Left renal pelvis (tissue), 4 donors: ENCODE results near the gene PPM1F. TPM values are rescaled to one million over a fixed set of nuclear protein-coding genes. Genes with fewer than 3 reads are reported as not detected.

Source experiments
- DNase-seq, 4 donors: peaks; one replicate each; pipeline ENCODE4 v3.0.0-alpha.2; 2013; ENCODE audit warnings: low read depth in 4 of 4, low spot score in 3 of 4
- polyA plus RNA-seq, 4 donors: library from polyadenylated mRNA; unstranded; fragments of 120-200 nt; gene quantifications; one replicate each; pipeline ENCODE4 v1.2.1, GENCODE V29; 2013; ENCODE audit not compliant: insufficient read length in 4 of 4

Gene PPM1F
- polyA plus RNA-seq, 4 donors = 30.5 to 45.6 (median 32.8) TPM

DNA sequence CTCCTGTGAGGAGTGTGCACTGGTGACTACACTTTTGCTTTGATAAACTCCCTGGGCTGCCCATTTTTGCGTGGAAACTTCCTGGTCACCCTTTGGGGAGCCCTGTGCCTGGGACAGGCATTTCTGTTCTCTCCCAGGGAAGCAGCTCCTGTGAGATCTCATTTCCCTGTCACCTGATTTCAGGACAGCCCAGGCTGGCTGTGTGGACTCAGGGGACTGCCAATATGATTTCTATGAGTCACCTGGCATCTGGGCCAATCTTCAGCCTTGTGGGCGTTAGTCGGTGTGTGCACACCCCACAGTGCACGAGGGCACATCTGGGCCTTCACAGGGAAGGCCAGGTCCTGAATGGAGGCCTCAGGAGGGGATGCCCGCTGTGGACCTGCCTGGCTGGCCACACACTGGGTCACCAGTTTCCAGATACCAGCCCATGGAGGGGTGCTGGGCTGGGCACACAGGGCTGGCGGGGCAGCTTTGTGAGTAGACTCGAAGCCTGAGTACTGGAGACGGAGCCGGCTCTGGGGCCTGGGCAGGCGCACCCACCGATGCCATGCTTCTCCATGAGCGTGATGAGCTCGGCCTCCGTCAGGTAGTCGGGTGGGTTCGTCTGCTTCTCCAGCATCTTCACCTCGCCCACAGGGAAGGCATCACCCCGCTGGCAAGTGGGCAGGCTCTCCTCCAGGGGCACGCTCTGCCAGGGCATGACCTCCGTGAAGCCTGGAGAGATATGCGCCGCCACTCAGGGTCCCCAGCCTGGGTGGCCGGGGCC, 9.4 kb upstream of the PPM1F start:
- DNase-seq = no peak

DNA sequence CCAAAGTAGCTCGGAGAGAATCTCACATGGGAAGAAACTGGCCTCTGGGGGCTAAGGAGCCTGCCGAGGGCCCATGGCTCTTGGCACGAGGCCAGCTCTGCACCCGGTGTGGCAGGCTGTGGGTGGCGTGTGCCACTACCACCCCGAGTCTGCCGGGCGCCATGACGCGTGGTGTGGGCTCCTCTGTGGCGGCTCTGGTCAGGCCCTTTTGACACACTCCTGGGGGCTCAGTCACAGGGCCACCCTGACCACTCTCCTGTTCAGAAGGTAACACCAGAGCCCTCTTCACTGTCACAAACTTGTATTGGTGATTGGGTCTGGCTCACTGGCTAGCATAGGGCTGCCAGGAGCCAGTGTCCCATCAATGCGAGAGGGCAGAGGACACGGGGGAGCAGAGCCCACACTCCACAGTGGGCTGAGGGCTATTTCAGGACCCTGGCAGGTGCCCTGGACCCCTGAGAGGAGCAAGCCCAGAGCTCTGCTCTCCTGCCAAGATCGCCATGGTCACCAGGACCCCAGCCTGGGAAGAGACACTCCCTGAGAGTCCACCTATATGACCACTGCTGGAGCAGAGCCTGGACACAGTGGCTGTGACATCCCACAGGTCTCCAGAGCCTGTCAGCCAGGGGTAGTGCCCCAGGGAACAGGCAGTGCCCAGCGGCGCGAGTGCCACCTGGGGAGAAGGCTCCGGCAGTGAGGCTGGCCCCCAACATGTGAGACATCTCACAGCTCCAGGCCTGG, 8.6 kb upstream of the PPM1F start:
- no peak for DNase-seq

DNA sequence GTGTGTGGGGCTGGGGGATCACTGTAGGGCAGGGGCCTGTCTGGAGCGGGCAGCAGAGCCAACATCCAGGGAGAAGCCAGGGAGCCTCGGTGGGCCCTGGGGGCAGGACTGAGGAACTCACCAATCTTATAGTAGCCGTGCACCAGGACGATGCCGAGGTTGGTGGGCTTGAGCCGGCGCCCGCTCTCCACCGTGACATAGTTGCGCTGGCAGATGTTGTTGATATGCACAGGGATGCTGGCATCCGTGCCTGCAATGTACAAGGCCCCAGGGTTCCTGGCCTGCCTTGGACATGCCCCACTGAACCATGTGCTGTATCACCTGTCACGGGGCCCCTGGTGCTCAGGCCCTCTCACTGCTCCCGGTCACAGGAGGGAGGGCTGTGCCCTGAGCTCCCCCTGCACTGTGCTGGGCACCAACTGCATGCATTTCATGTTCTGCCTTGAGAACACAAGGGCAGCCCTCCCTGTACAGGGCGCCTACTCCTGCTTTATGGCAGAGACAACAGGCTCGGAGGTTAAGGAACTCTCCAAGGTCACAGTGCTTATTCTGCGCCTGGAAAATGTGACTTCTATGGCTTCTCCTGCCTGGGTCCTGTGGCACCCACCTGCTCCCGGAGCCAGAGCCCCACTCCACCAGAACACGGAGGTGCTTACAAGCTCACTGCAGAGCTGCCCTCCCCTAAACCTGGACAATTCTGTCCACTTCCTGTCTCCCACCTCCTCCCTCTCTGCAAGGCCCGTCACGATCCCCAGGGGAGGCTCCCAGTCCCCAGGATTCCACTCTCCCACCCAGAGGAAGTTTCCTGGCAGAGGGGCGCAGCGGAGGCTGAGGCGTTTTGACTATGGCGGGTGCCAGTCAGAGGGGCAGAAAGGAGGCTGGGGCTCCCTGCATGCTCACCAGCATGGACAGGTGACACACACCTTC, 7.8 kb upstream of the PPM1F start:
- DNase-seq = no peak

DNA sequence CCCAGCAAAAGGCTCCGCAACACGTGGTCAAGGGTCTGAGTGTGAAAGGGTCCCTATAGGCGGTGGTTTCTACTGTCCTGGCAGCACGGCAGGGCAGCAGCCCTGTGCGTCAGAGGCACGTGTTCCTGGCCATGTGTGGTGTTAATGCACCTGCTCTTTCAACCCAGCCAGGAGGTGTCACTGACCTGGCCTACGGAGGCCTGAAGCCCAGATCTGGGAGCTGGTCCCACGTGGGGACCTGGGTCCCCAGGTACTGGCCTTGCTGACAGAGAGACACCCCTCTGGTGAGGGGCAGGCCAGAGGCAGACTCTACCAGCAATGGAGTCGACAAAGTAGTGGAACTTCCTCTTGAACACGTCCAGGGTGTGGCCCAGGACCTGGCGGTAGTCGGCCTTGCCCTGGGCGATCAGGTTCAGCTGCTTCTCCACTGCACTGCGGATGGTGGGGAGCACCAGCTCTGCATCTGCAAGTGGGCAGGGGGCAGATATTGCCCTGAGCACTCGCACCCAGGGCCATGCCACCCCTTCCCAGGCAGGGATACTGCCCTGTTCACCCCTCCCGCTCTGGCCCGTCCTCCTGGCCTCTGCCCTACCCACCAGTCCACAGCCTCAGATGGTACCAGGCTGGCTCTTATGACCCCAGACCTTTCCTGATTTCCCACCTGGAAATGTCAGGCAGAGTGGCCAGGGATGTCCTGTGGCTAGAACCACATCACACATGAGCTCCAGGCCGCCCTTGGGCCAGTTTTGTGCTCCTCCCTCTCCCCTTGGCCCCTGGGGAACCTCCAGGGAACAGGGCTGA, 6.8 kb upstream of the PPM1F start:
- no peak for DNase-seq

DNA sequence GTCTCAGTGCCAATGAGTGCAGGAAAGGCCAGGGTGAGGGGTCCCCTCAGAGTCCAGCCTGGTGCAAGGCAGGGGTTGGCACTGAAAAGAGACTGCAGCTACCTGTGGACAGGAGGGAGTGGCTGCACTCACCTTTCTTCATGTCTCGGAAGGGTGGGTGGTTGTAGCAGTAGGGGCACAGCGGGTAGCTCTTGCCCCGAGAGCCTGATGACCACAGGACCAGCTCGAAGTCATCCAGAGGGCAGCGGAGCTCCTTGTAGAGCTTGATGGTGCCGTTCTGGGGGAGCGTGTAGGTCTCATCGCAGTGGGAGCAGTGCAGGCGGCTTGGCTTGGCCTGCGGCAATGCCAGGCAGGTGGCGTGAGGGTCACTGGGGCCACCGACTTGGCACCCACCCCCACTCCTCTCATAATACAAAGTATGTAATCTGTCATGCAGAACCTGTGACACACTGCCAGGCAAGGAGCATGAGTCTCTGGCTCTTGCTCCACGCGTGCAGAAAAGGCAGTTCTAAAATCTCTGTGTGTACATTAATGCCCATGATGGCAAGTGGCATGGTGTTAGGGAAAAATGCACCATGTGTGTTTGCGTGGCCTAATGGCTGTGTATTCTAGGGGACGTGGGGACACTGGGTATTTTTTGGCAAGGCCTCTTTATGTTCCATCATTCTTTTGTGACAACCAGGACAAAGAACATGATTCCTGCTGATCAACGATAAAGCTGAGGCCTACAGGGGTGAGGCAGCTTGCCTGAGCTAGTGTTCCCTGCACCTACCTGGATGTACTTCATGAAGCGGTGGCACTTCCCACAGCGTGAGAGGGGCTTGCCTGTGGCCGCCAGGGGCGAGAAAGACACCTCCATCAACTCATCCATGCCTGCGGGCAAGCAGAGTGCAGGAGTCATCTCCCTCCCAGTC, 6.0 kb upstream of the PPM1F start:
- no peak for DNase-seq

DNA sequence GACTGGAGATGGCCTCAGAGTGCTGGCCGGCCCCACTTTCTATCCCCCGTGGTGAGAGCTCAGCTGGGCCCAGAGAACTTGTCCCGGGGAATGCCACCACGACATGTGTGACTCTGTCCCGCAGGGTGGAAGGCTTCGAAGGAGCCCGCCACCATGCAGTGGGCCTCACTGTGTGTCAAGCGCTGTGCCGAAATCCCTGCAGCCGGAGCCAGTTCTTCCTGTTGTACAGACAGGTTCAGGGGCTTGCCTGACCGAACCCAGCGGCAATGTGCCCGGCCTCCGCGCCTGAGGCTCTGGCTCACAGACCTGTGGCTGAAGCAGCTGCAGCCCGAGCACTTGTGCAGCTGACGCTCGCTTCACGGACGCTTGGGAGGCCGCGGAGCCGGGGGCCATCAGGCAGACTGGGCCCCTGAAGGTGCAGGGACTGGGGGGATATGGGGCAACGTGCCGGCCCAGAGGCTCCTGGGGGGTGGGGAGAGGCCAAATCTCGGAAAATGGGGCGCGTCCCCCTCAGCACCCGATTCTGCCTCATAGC, 650 bp downstream of the PPM1F start:
- no peak for DNase-seq

DNA sequence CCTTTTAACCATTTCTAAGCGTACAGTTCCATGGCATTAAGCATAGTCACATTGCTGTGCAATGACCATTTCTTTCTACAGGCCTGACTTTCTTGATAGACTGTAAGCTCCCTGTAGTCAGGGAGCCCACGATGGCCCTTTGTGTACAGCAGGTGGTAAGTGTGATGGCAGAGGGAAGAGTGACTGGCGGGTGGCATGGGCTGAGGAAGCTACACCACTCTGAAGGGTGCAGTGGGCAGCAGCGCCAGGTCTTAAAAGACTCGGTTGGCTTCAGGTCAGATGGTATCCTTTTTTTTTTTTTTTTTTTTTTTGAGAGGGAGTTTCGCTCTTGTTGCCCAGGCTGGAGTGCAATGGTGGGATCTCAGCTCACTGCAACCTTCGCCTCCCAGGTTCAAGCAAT, 1.6 kb downstream of the PPM1F start:
- no peak for DNase-seq

DNA sequence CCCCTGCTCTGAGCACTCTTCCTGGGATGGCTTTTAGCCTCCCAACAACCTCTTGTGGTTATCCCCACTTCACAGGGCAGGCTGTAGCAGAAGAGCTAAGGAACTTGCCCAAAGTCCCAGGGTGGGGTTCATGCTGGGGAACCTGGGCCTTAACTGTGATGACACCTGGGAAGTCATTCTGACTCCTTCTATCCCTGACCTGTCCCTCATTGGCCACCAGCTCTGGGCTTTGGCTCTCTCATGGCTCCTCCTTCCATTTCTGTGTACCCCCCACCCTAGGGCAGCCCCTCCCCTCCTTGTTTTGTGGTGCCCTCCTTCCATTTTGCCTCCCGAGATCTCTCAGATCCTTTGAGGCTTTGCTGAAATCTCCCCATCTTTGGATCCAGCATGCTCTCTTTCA, 2.7 kb downstream of the PPM1F start:
- no peak for DNase-seq

DNA sequence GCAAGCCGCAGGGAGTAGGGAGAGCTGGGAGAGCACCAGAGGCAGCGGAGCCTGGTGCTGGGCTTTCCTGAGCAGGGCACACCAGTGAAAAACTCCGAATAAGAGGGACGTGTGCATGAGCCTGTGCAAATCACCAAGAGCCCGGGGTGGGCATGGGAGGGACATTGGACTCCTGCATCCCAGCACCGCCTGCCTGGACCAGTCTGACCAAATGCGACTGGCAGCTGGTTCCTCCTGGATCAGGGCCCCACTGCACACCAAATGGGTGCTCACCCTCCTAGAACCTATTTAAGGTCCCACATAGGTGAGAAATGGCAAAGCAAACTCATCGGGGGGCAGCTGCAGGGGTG, 3.1 kb downstream of the PPM1F start:
- DNase-seq = no peak

DNA sequence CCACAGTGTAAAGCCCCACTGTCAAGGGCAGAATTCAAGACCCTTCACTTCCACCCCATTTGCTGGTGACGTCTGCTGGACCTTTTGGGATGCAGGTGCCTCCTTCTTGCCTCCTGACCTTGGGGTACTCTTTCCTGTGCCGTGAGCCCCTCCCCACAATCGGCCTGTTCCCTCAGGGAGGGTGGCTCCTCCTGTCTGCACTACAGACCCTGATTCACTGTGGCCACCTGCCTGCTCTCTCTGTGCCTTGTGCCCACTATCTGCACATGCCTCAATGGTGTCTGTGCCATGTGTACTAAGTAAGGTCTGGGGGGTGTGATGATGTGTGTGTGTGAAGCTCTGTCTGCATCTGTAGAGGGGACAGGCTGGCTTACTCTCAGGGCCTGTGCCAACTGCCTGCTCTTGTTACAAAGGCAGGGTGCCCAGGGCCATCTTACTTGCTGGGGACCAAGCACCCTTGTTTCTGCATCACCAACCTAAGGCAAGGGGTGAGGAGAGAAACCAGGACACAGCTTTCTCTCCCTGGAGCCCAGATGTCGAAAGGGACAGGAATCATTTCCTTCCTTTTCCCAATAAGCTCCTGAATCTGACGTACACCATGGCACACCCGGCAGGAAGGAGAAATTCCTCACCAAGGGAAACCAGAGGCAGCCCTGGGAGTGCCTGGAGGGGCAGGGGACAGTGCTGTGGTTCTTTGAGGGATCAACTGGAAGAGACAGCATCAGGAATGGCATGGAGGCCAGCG, 3.7 kb downstream of the PPM1F start:
- DNase-seq = no peak

DNA sequence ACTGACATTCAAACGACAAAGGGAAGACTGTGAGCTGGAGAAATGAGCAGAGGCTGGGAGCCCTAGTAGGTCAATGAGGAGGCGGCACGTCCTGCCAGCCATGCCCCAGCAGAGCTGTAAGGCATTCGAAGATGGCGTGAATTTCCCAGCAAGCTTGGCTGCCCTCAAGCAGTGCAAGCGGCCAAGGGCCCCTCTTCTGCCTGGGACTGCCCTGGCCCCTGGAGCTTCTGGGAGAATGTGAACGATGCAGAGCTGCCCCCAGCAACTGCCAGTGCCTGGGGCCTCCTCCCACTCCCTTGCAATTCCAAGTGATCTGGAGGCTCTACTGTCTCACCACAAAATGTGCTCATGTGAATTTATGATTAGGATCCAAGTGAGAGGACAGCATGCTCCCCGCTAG, 4.3 kb downstream of the PPM1F start:
- no peak for DNase-seq

DNA sequence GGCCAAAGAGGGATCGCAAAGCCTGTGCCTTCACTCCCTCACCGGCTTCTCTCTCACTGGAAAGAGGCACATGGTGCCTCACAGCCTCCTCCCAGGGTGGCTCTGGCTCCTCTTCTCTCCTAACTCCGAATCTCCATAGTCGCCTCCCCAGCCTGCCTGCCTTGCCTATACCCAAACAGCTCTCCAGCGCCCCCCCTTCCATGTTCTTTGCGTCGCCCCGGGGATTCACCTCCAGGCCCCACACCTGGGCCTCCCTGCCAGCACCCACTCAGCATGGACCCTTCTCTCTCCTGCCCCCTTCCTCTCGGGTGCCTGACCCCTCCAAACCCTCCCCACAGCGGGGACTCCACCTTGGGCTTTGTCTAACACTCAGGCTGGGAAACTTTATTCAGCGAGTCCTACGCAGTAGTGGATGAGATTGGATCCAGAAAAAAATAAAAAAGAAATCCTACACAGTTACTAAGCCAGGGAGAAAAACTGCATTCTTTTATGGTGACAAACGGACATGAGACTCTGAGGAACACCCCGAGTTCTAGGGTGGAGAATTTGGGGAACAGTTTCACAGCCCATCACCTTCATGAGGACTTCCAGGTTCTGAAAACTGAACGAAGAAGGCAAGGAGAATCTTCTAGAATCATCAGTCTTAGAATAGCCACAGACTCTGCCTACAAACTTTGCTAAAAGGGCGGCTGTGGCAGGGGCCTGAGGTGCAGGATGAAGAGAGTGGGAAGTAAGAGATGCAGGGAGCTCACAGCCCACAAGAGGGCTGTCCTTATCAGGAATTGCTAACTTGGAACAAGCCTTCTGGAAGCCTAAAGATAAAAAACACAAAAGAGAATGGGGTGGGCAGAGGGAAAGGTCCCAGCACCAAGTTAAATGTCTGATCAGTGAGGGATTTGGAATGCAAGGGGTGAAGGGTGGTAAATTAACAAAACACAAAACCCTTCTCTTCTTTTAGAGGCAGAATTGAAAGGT, 5.3 kb downstream of the PPM1F start:
- no peak for DNase-seq

DNA sequence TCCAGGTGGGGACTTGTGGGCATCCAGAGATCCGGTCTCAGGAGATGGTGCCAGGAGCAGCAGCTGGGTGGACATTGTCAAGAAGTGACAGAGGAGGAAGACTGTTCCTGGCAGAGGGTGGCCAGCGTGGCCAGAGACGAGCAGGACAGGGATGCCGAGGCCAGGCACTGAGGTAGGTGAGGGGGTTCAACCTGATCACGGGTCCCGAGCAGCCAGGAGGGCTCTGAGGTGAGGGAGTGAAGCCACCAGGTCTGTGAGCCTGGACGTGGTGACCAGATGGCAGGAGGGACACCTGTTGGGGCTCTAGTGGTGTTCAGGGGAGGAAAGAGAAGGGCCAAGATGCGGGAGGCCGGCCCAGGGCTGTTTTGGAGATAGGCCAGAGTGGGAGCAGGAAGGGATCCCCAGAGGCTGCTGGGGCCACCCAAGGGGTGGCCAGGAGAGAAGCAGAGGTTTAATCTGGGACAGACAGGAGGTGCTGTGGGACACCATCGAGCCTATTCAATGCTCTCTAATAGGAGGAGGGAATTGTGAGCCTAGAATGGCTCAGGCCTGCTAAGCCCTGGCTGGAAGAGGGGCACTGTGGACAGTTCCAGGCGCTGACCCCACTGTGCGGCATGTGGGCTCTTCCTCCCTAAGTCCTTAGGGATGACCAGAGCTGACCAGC, 6.3 kb downstream of the PPM1F start:
- DNase-seq = no peak

DNA sequence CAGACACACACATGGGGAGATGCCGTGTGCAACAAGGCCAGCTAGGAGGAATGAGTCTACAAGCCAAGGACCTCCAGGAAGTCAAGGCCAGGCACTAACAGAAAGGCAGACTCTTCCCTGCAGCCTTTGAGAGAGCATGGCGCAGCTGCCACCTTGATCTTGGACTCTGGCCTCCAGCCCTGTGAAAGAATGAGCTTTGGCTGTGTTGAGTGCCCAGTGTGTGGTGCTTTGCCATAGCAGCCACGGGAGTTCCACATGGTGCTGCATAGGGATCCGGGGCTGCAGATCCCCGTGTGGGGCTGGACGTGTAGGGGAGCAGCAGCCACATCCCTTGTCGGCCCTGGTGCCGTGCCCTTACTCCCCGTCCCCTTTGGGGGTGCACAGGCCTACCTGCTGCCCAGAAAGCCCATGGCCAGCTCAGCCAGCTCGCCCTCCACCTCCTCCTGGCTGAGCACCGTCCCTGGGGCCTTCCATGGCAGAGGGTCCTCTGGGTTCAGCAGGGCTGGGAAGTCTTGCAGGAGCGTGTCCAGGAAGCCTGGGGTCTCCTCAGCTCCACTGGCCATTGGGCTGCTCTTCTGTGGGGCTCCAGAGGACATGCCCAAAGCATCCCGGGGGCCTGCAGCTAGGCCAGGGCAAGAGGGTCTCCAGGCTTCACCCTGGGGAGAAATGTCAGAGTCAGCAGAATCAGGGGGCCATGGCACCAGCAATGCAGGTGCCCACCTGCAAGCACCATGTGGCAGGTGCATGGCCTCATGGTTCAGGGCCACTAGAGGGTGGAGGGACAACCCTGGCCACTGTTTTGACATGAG, 7.0 kb downstream of the PPM1F start:
- DNase-seq = no peak

DNA sequence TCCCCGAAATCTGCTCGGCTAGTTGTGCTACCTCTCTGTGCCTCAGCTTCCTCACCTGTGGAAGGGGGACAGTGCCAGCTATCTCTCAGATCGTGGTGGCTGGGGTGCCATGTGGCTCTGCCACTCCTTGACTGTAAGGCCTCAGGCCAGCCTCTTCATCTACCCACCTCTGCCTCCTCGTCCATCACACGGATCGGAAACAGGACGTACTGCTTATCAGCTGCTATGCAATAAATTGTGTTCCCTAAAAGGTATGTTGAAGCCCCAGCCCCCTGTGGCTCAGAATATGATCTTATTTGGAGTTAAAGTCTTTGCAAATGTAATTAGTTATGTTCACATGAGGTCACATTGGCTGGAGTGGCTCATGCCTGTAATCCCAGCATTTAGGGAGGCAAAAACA, 7.8 kb downstream of the PPM1F start:
- no peak for DNase-seq
